NT2/D1 (cell line): ENCODE measurements around the gene KCNJ14.

ENCODE experiments used
- SUZ12 ChIP-seq: IDR thresholded peaks from 2 replicates; pipeline ENCODE4 v1.6.1; 2011; ENCODE audit not compliant: insufficient read length, insufficient read depth; ENCODE audit errors: extremely low read depth
- YY1 ChIP-seq: IDR thresholded peaks from 2 replicates; pipeline ENCODE4 v1.6.1; 2011; ENCODE audit not compliant: insufficient read length, insufficient read depth

- TF ChIP-seq YY1 (no peak), SUZ12 (no peak)
These were observed 23.2 kb downstream of the KCNJ14 start for GRCh38 chr19:48478339-48479256.
